Measurements from ENCODE around the gene SMIM14.

Gene SMIM14

GRCh38 chr4:39641451-39641850 is 2.8 kb upstream of the SMIM14 start:
- no peak for DNase-seq (ENCODE audit: low read depth)
- no peak for TF ChIP-seq CTCF (IDR thresholded peaks at IDR 0.05; ENCODE audit: low read length, missing control alignments)
- no peak overlapping the region for H3K4me3 ChIP-seq (replicated peaks; ENCODE audit: low read depth, low read length)

GRCh38 chr4:39637586-39638353 is 895 bp downstream of the SMIM14 start:
- no peak for TF ChIP-seq CTCF (IDR thresholded peaks at IDR 0.05; ENCODE audit: low read length, missing control alignments)
- peak; percentile 69 for DNase-seq (ENCODE audit: low read depth)

GRCh38 chr4:39637221-39637585 is 1.5 kb downstream of the SMIM14 start:
- no peak for DNase-seq (ENCODE audit: low read depth)
- no peak for TF ChIP-seq CTCF (IDR thresholded peaks at IDR 0.05; ENCODE audit: low read length, missing control alignments)
- peak overlapping the region; percentile 94 for H3K4me3 ChIP-seq (replicated peaks; ENCODE audit: low read depth, low read length)

More at GRCh38 chr4:39637586-39638353, 895 bp downstream of the SMIM14 start:
- peak overlapping the region; percentile 94 for H3K4me3 ChIP-seq (replicated peaks; ENCODE audit: low read depth, low read length)

- no peak for DNase-seq (ENCODE audit: low read depth)
- peak overlapping the region; percentile 94 for H3K4me3 ChIP-seq (replicated peaks; ENCODE audit: low read depth, low read length)
- no peak for TF ChIP-seq CTCF (IDR thresholded peaks at IDR 0.05; ENCODE audit: low read length, missing control alignments)
Measured at GRCh38 chr4:39636531-39637184, 2.0 kb downstream of the SMIM14 start.

GRCh38 chr4:39635023-39635422 is 3.6 kb downstream of the SMIM14 start:
- TF ChIP-seq CTCF (IDR thresholded peaks at IDR 0.05; ENCODE audit: low read length, missing control alignments) = no peak
- no peak overlapping the region for H3K4me3 ChIP-seq (replicated peaks; ENCODE audit: low read depth, low read length)
- DNase-seq (ENCODE audit: low read depth) = no peak

GRCh38 chr4:39631700-39632079 is 7.0 kb downstream of the SMIM14 start:
- no peak for TF ChIP-seq CTCF (IDR thresholded peaks at IDR 0.05; ENCODE audit: low read length, missing control alignments)
- DNase-seq (ENCODE audit: low read depth) = no peak
- no peak overlapping the region for H3K4me3 ChIP-seq (replicated peaks; ENCODE audit: low read depth, low read length)
